HepG2 (cell line): ENCODE data around the gene SLA2. TPM values are rescaled to one million over a fixed set of nuclear protein-coding genes. Genes with fewer than 3 reads are reported as not detected.
A peak's percentile ranks its signal among the peaks of the same experiment; 100 is the strongest.

Experiments
- FOXA1 ChIP-seq, 2 experiments: fragments of 450-650 bp in 1 of 2; sonication (generic) in 1 of 2; formaldehyde crosslinking in 1 of 2; IDR thresholded peaks; 2 replicates each; pipeline versions ENCODE4 v1.4.0 to v1.6.1; 2016 to 2020; ENCODE audit warnings: missing genetic modification reagents in 1 of 2
- JARID2 ChIP-seq: sonication (generic); formaldehyde crosslinking; IDR thresholded peaks from 2 replicates; pipeline ENCODE4 v1.8.1; 2023; ENCODE audit warnings: missing genetic modification reagents, inconsistent platforms; ENCODE audit not compliant: insufficient replicate concordance
- RXRB ChIP-seq: IDR thresholded peaks from 2 replicates; pipeline ENCODE4 v1.6.1; 2016; ENCODE audit warnings: borderline replicate concordance, missing genetic modification reagents, missing compliant biosample characterization
- SUZ12 ChIP-seq: fragments of 150-350 bp; IDR thresholded peaks from 2 replicates; pipeline ENCODE4 v1.6.1; 2014; ENCODE audit warnings: low read depth, low read length
- ZNF430 ChIP-seq: sonication (generic); formaldehyde crosslinking; IDR thresholded peaks from 2 replicates; pipeline ENCODE4 v1.9.0; 2021; ENCODE audit warnings: mild to moderate bottlenecking, missing genetic modification reagents
- ZNF564 ChIP-seq: sonication (generic); formaldehyde crosslinking; IDR thresholded peaks from 2 replicates; pipeline ENCODE4 v1.8.1; 2023; ENCODE audit warnings: mild to moderate bottlenecking, missing genetic modification reagents
- polyA plus RNA-seq, 8 experiments: library from polyadenylated mRNA; depleted of rRNA in 3 of 8; stranded (reverse) in 7 of 8; unstranded in 1 of 8; fragments of >200 nt; fragmentation: Illumina TruSeq in 4 of 8; extraction: Trizol in 4 of 8; gene quantifications; 2 replicates each; pipeline versions ENCODE4 v1.2.1 to v1.2.3, GENCODE V29; 2011 to 2016; ENCODE audit warnings: low read depth in 4 of 8, missing spikeins in 1 of 8, mixed read lengths in 1 of 8; ENCODE audit not compliant: insufficient read depth in 1 of 8
- total RNA-seq, 5 experiments: library from RNA; depleted of rRNA; stranded (reverse); fragments of >200 nt; fragmentation: Illumina TruSeq; extraction: Trizol; gene quantifications; 2 replicates each; pipeline ENCODE4 v1.2.3, GENCODE V29; 2016; ENCODE audit warnings: low read depth in 1 of 5
- TF ChIP-seq, protein P1 (sequence below): sonication (generic); formaldehyde crosslinking; IDR thresholded peaks from 2 replicates; pipeline ENCODE4 v1.4.0; 2020; ENCODE audit warnings: missing genetic modification reagents
- TF ChIP-seq, protein P2 (sequence below): IDR thresholded peaks from 2 replicates; pipeline ENCODE4 v1.6.1; 2016; ENCODE audit warnings: low read depth, missing genetic modification reagents, missing compliant biosample characterization

SLA2 gene
- total and polyA plus RNA-seq, 2 of the 13 experiments (the other 11 are each of a cell fraction or from before 2014, with no cell fraction given), result 1.6 to 3.6 TPM

DNA sequence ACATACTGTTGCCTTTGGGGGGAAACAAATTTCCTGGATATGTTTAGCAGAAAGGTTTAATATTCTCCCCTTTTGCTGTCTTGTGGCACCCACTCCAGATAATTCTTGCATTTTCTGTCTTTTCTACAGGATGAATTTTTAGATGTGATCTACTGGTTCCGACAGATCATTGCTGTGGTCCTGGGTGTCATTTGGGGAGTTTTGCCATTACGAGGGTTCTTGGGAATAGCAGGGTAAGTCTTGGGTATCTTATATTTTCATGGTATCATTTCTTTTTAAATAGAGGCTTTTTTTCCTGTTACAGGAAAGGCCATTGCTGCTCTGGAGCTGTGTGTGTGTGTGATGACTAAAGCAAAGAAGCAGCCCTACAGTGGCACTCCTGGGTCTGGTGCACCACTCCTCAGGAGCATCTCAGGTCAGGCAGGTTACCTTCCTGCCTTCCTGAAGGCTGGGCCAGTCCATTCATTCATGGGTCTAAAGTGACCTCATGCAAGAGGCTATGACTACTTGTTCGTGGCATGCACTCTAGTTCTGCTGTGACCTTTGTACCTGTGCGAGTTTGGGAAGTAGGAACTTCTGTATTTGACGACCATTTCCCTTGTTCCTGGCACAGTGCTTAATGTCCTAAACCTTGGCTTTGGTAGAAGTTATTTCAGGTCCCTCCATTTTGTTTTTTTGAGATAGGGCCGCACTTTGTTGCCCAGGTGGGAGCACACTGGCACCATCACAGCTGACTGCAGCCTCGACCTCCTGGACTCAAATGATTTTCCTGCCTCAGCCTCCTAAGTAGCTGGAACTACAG is 38.2 kb downstream of the SLA2 start (continued):
- TF ChIP-seq JARID2 (CRISPR knock-in tag) (no peak), RXRB (CRISPR knock-in tag) (peak; percentile 95), ZNF564 (CRISPR knock-in tag) (no peak), SUZ12 (no peak), FOXA1 (IDR thresholded peaks at IDR 0.05) (no peak), FOXA1 (CRISPR knock-in tag; IDR thresholded peaks at IDR 0.05) (no peak), ZNF430 (no peak)
- TF ChIP-seq, protein P1, sequence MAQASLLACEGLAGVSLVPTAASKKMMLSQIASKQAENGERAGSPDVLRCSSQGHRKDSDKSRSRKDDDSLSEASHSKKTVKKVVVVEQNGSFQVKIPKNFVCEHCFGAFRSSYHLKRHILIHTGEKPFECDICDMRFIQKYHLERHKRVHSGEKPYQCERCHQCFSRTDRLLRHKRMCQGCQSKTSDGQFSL (CRISPR knock-in tag), result no peak
- TF ChIP-seq, protein P2, sequence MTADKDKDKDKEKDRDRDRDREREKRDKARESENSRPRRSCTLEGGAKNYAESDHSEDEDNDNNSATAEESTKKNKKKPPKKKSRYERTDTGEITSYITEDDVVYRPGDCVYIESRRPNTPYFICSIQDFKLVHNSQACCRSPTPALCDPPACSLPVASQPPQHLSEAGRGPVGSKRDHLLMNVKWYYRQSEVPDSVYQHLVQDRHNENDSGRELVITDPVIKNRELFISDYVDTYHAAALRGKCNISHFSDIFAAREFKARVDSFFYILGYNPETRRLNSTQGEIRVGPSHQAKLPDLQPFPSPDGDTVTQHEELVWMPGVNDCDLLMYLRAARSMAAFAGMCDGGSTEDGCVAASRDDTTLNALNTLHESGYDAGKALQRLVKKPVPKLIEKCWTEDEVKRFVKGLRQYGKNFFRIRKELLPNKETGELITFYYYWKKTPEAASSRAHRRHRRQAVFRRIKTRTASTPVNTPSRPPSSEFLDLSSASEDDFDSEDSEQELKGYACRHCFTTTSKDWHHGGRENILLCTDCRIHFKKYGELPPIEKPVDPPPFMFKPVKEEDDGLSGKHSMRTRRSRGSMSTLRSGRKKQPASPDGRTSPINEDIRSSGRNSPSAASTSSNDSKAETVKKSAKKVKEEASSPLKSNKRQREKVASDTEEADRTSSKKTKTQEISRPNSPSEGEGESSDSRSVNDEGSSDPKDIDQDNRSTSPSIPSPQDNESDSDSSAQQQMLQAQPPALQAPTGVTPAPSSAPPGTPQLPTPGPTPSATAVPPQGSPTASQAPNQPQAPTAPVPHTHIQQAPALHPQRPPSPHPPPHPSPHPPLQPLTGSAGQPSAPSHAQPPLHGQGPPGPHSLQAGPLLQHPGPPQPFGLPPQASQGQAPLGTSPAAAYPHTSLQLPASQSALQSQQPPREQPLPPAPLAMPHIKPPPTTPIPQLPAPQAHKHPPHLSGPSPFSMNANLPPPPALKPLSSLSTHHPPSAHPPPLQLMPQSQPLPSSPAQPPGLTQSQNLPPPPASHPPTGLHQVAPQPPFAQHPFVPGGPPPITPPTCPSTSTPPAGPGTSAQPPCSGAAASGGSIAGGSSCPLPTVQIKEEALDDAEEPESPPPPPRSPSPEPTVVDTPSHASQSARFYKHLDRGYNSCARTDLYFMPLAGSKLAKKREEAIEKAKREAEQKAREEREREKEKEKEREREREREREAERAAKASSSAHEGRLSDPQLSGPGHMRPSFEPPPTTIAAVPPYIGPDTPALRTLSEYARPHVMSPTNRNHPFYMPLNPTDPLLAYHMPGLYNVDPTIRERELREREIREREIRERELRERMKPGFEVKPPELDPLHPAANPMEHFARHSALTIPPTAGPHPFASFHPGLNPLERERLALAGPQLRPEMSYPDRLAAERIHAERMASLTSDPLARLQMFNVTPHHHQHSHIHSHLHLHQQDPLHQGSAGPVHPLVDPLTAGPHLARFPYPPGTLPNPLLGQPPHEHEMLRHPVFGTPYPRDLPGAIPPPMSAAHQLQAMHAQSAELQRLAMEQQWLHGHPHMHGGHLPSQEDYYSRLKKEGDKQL (CRISPR knock-in tag), result 0 out of 2 replicates have a peak, but pooled peaks have one; percentile 36
